ENCODE results near the gene CRTC1. TPM values are rescaled to one million over a fixed set of nuclear protein-coding genes. Genes with fewer than 3 reads are reported as not detected.

CRTC1 gene
- total RNA-seq, 2 donors from 2014 or later = 9.3 to 15.7 TPM

- DNase-seq (ENCODE audit: low spot score) = no peak
- intact Hi-C loops (cut with DNase I) = loop anchor here in 1 of 2 donors (1.0 kb wide), 1 partner anchor 27 kb away; no protein-coding TSS in a partner anchor
These were observed 89.4 kb downstream of the CRTC1 start for GRCh38 chr19:18772620-18773587.

GRCh38 chr19:18773682-18774081 is 90.2 kb downstream of the CRTC1 start:
- intact Hi-C loops (cut with DNase I) = no loop called here
- no peak for DNase-seq (ENCODE audit: low spot score)

GRCh38 chr19:18774107-18774506 is 90.6 kb downstream of the CRTC1 start:
- no peak for DNase-seq (ENCODE audit: low spot score)
- intact Hi-C loops (cut with DNase I) = no loop called here

GRCh38 chr19:18774782-18775444 is 91.4 kb downstream of the CRTC1 start:
- peak; percentile 70 for DNase-seq (ENCODE audit: low spot score)

GRCh38 chr19:18775586-18776287 is 92.3 kb downstream of the CRTC1 start:
- intact Hi-C loops (cut with DNase I) = no loop called here
- peak; percentile 84 for DNase-seq (ENCODE audit: low spot score)

More at GRCh38 chr19:18774782-18775444, 91.4 kb downstream of the CRTC1 start:
- intact Hi-C loops (cut with DNase I) = no loop called here

GRCh38 chr19:18776288-18776594 is 92.8 kb downstream of the CRTC1 start:
- DNase-seq (ENCODE audit: low spot score) = no peak
- intact Hi-C loops (cut with DNase I) = no loop called here

GRCh38 chr19:18776736-18777135 is 93.3 kb downstream of the CRTC1 start:
- intact Hi-C loops (cut with DNase I) = loop anchor here in 1 of 2 donors (1.0 kb wide), 1 partner anchor 42 kb away; no protein-coding TSS in a partner anchor
- DNase-seq (ENCODE audit: low spot score) = no peak

- no peak for DNase-seq (ENCODE audit: low spot score)
- intact Hi-C loops (cut with DNase I) = loop anchor here in 1 of 2 donors (1.0 kb wide), 1 partner anchor 43 kb away; no protein-coding TSS in a partner anchor
These were observed 94.0 kb downstream of the CRTC1 start for GRCh38 chr19:18777301-18778075.

- DNase-seq (ENCODE audit: low spot score) = no peak
- intact Hi-C loops (cut with DNase I) = no loop called here
These were observed 94.6 kb downstream of the CRTC1 start for GRCh38 chr19:18778076-18778389.

GRCh38 chr19:18778826-18779495 is 95.5 kb downstream of the CRTC1 start:
- no peak for DNase-seq (ENCODE audit: low spot score)
- intact Hi-C loops (cut with DNase I) = no loop called here

- DNase-seq (ENCODE audit: low spot score) = no peak
- intact Hi-C loops (cut with DNase I) = no loop called here
These were observed 96.6 kb downstream of the CRTC1 start for GRCh38 chr19:18780081-18780480.

GRCh38 chr19:18780631-18781030 is 97.2 kb downstream of the CRTC1 start:
- intact Hi-C loops (cut with DNase I) = no loop called here
- DNase-seq (ENCODE audit: low spot score) = no peak

GRCh38 chr19:18781047-18781600 is 97.6 kb downstream of the CRTC1 start:
- intact Hi-C loops (cut with DNase I) = no loop called here
- DNase-seq (ENCODE audit: low spot score) = no peak

GRCh38 chr19:18781885-18782527 is 98.5 kb downstream of the CRTC1 start:
- intact Hi-C loops (cut with DNase I) = no loop called here

GRCh38 chr19:18782559-18783225 is 99.2 kb downstream of the CRTC1 start:
- intact Hi-C loops (cut with DNase I) = no loop called here
- no peak for DNase-seq (ENCODE audit: low spot score)

More at GRCh38 chr19:18781885-18782527, 98.5 kb downstream of the CRTC1 start:
- no peak for DNase-seq (ENCODE audit: low spot score)

GRCh38 chr19:18783958-18784785 is 100.7 kb downstream of the CRTC1 start:
- intact Hi-C loops (cut with DNase I) = no loop called here
- DNase-seq (ENCODE audit: low spot score) = no peak

- intact Hi-C loops (cut with DNase I) = no loop called here
- DNase-seq (ENCODE audit: low spot score) = no peak
These were observed 101.3 kb downstream of the CRTC1 start for GRCh38 chr19:18784786-18785120.
